Nephron (organoid): ENCODE results near the gene POLD3.

ENCODE experiments used
- H3K27ac Mint-ChIP-seq, 3 experiments: 2 replicates each; pipeline ENCODE4 v1.8.0; 2020; ENCODE audit warnings: mixed read lengths in 3 of 3, mild to moderate bottlenecking in 2 of 3, moderate library complexity in 1 of 3
- H3K27me3 Mint-ChIP-seq: 2 replicates; pipeline ENCODE4 v1.8.0; 2021; ENCODE audit warnings: low read depth, mild to moderate bottlenecking, moderate library complexity, mixed read lengths
- H3K36me3 Mint-ChIP-seq: 2 replicates; pipeline ENCODE4 v1.8.0; 2020; ENCODE audit warnings: low read depth, mixed read lengths
- H3K4me1 Mint-ChIP-seq: 2 replicates; pipeline ENCODE4 v1.8.0; 2020; ENCODE audit warnings: mixed read lengths
- H3K4me3 Mint-ChIP-seq, 3 experiments: 2 replicates each; pipeline ENCODE4 v1.8.0; 2020; ENCODE audit warnings: mild to moderate bottlenecking in 3 of 3, mixed read lengths in 3 of 3, moderate library complexity in 2 of 3
- H3K9me3 Mint-ChIP-seq: 2 replicates; pipeline ENCODE4 v1.8.0; 2020; ENCODE audit warnings: mixed read lengths
- TF ChIP-seq, protein P1 (sequence below), 3 experiments: fragments of 200-600 bp; sonication (generic); IDR thresholded peaks; one replicate each; pipeline ENCODE4 v1.5.0; 2021; ENCODE audit warnings: antibody characterized with exemption in 3 of 3; ENCODE audit not compliant: unreplicated experiment in 3 of 3

Gene POLD3

DNA sequence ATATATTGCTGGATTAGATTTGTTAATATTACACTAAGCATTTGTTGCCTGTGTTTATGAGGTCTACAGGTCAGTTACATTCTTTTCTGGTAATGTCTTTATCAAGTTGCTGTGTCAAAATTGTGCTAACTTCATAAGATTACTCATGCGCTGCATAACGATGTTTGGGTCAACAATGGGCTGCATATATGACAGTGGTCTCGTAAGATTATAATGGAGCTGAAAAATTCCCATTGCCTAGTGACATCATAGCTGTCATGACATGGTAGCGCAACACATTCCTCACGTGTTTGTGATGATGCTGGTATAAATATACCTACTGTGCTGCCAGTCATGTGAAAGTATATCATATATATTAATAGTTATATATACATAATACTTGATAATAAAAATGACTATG lies 34.2 kb downstream of the POLD3 start:
- Mint-ChIP-seq H3K36me3 (peaks cover 48% of the 10 kb centered on the region), H3K4me1 (peaks cover 23% of the 10 kb centered on the region), H3K27me3 (no peaks in the 10 kb centered on the region), H3K4me3 (no peak overlapping the region), H3K9me3 (no peaks in the 10 kb centered on the region), H3K27ac (no peak overlapping the region)
- TF ChIP-seq, protein P1, sequence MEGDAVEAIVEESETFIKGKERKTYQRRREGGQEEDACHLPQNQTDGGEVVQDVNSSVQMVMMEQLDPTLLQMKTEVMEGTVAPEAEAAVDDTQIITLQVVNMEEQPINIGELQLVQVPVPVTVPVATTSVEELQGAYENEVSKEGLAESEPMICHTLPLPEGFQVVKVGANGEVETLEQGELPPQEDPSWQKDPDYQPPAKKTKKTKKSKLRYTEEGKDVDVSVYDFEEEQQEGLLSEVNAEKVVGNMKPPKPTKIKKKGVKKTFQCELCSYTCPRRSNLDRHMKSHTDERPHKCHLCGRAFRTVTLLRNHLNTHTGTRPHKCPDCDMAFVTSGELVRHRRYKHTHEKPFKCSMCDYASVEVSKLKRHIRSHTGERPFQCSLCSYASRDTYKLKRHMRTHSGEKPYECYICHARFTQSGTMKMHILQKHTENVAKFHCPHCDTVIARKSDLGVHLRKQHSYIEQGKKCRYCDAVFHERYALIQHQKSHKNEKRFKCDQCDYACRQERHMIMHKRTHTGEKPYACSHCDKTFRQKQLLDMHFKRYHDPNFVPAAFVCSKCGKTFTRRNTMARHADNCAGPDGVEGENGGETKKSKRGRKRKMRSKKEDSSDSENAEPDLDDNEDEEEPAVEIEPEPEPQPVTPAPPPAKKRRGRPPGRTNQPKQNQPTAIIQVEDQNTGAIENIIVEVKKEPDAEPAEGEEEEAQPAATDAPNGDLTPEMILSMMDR (IDR thresholded peaks at IDR 0.05; ENCODE audit: unreplicated experiment in 3 of 3), result no peak

DNA sequence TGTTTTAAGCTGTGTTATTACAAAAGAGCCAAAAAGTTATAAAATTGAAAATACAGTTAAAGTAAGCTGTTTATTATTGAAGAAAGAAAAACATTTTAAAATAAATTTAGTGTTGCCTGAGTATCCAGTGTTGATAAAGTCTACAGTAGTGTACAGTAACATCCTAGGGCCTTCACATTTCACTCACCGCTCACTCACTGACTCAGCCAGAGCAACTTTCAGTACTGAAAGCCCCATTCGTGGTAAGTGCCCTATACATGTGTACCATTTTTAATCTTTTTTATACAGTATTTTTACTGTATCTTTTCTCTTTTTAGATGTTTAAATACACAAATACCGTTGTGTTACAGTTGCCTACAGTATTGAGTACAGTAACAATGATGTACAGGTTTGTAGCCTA lies 35.0 kb downstream of the POLD3 start:
- TF ChIP-seq, protein P1 (IDR thresholded peaks at IDR 0.05; ENCODE audit: unreplicated experiment in 3 of 3), result no peak
- H3K27me3 Mint-ChIP-seq, result no peaks in the 10 kb centered on the region
- H3K36me3 Mint-ChIP-seq, result peaks cover 44% of the 10 kb centered on the region
- H3K9me3 Mint-ChIP-seq, result no peaks in the 10 kb centered on the region
- H3K4me3 Mint-ChIP-seq, result no peak overlapping the region
- H3K27ac Mint-ChIP-seq, result no peak overlapping the region
- peaks cover 23% of the 10 kb centered on the region for H3K4me1 Mint-ChIP-seq

DNA sequence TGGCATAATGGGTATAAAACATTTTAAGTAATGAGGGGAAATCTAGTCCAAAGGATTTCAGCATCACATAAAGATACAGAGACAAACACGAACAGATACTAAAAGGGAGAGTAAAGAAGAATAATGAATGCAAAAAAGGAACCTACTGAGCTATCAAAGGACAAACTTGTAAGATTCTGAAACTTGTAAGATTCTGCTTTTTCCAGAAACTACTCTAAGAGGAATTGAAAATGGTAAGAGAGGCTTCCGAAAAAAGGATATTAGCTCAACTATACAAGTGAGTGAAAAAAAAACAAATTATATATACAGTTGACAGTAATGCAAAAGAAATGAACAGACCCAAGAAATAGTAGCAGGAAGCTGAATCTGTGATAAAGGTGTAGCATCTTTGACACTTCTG lies 37.7 kb downstream of the POLD3 start:
- TF ChIP-seq, protein P1 (IDR thresholded peaks at IDR 0.05; ENCODE audit: unreplicated experiment in 3 of 3), result no peak
- Mint-ChIP-seq H3K27ac (no peak overlapping the region), H3K36me3 (peaks cover 45% of the 10 kb centered on the region), H3K4me1 (peaks cover 34% of the 10 kb centered on the region), H3K27me3 (no peaks in the 10 kb centered on the region), H3K9me3 (no peaks in the 10 kb centered on the region), H3K4me3 (no peak overlapping the region)

DNA sequence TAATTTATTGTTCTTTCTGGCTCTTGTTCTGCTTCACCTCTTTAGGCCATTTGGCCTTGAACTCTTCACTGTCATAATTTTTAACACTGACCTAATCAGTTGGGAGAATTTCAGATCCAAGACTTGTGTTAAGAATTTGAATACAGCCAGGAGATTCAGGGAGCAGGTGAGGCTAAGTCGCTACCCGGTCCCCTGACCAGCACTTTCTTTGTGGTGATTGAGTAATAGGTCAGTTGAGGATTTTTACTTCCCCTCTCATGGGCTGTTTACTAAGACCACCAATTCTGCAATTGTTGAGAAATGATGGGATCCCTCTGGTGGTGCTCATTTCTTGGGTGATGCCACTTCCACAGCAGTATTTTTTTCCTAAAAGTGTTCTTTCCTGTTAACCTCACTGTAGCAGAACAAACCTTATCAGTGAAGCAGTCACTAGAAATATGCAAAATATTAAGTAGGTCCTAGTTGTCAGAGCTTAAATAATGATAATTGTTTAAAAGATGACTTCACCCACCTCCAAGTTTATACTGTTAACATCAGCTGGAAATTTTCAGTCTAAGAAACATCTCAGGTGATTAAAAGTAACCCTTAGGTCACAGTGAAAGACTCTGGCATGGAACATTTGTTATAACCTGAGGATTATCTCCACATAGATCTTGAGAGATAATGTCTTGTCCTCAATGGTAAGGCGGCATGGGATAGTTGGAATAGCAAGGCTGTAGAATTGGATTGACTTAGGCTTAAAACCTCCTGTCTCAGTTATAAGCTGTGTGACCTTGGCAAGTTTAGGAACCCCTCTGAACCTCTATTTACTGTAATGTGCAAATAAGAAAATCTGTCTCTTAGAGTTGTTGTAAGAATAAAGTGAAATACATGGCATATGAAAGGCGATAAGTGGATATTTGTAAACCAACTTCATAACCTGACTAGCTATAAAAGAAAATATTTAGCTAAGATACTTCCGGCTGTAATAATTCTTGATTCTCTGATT lies 41.3 kb downstream of the POLD3 start:
- TF ChIP-seq, protein P1 (IDR thresholded peaks at IDR 0.05; ENCODE audit: unreplicated experiment in 3 of 3), result no peak
- peak overlapping the region in 1 of 3 experiments; percentile 44 for H3K27ac Mint-ChIP-seq

DNA sequence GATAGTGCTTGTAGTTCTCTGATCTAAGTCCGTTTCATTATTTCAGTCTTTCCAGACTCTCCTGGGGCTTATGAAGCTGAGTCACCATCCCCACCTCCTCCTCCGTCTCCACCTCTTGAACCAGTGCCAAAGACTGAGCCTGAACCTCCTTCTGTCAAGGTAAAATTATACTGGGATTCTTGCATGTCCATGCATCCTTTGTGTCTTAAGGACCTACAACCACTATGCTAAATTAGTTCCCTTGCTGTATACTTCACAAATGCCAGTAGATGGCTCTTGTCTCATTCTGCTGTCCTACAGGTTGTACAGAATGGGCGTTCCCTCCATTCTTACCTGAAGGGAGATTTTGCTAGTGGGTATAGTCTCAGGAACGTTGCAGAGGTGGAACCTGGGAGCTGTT lies 42.2 kb downstream of the POLD3 start:
- no peaks in the 10 kb centered on the region for H3K9me3 Mint-ChIP-seq
- H3K4me3 Mint-ChIP-seq, result no peak overlapping the region
- no peaks in the 10 kb centered on the region for H3K27me3 Mint-ChIP-seq
- TF ChIP-seq, protein P1 (IDR thresholded peaks at IDR 0.05; ENCODE audit: unreplicated experiment in 3 of 3), result peak in 1 of 3 experiments; percentile 30
- peaks cover 40% of the 10 kb centered on the region for H3K36me3 Mint-ChIP-seq
- peaks cover 27% of the 10 kb centered on the region for H3K4me1 Mint-ChIP-seq
- H3K27ac Mint-ChIP-seq, result no peak overlapping the region

More for the DNA sequence above, 41.3 kb downstream of the POLD3 start:
- H3K9me3 Mint-ChIP-seq, result no peaks in the 10 kb centered on the region
- peaks cover 27% of the 10 kb centered on the region for H3K4me1 Mint-ChIP-seq
- no peaks in the 10 kb centered on the region for H3K27me3 Mint-ChIP-seq
- H3K36me3 Mint-ChIP-seq, result peaks cover 43% of the 10 kb centered on the region
- H3K4me3 Mint-ChIP-seq, result no peak overlapping the region
